ENCODE measurements around the gene PPM1A.
A peak's percentile ranks its signal among the peaks of the same experiment; 100 is the strongest.

PPM1A gene

GRCh38 chr14:60217713-60218112, 31.3 kb upstream of the PPM1A start:
- H3K9me3 Mint-ChIP-seq = no peaks in the 10 kb centered on the region
- no peaks in the 10 kb centered on the region for H3K4me1 Mint-ChIP-seq
- no peak overlapping the region for H3K4me3 Mint-ChIP-seq
- no peaks in the 10 kb centered on the region for H3K36me3 Mint-ChIP-seq
- H3K27ac Mint-ChIP-seq = no peak overlapping the region
- no peaks in the 10 kb centered on the region for H3K27me3 Mint-ChIP-seq

GRCh38 chr14:60220084-60220483, 28.9 kb upstream of the PPM1A start:
- H3K4me1 Mint-ChIP-seq = no peaks in the 10 kb centered on the region
- H3K27ac Mint-ChIP-seq = no peak overlapping the region

GRCh38 chr14:60220917-60221316, 28.1 kb upstream of the PPM1A start:
- no peaks in the 10 kb centered on the region for H3K27me3 Mint-ChIP-seq
- H3K4me1 Mint-ChIP-seq = no peaks in the 10 kb centered on the region
- no peaks in the 10 kb centered on the region for H3K36me3 Mint-ChIP-seq
- no peak overlapping the region for H3K27ac Mint-ChIP-seq
- H3K4me3 Mint-ChIP-seq = no peak overlapping the region
- no peaks in the 10 kb centered on the region for H3K9me3 Mint-ChIP-seq

More at GRCh38 chr14:60220084-60220483, 28.9 kb upstream of the PPM1A start:
- Mint-ChIP-seq H3K36me3 (no peaks in the 10 kb centered on the region), H3K9me3 (no peaks in the 10 kb centered on the region), H3K27me3 (no peaks in the 10 kb centered on the region), H3K4me3 (no peak overlapping the region)

DNA sequence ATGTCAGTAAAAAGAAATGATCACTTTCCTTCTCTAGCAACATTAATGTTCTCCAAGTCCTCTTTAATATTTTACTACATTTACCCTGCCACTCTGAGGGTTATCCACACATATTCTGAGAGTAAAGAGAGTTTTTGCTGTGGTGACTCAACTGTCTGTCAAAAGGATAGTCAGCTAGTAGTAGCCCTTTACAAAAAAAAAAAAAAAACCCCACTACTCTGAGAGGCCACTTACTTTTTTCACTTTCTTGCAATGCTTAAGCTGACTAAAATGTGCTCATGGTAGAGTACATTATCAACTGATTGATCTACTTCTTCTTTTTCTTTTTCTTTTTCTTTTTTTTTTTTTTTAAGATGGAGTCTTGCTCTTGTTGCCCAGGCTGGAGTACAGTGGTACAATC, 27.6 kb upstream of the PPM1A start:
- H3K36me3 Mint-ChIP-seq = no peaks in the 10 kb centered on the region
- no peak overlapping the region for H3K27ac Mint-ChIP-seq
- H3K4me3 Mint-ChIP-seq = no peak overlapping the region
- no peaks in the 10 kb centered on the region for H3K4me1 Mint-ChIP-seq
- no peaks in the 10 kb centered on the region for H3K27me3 Mint-ChIP-seq
- H3K9me3 Mint-ChIP-seq = no peaks in the 10 kb centered on the region

GRCh38 chr14:60222820-60223219, 26.2 kb upstream of the PPM1A start:
- no peaks in the 10 kb centered on the region for H3K27me3 Mint-ChIP-seq
- H3K9me3 Mint-ChIP-seq = no peaks in the 10 kb centered on the region
- H3K4me1 Mint-ChIP-seq = no peaks in the 10 kb centered on the region
- no peak overlapping the region for H3K27ac Mint-ChIP-seq
- H3K36me3 Mint-ChIP-seq = no peaks in the 10 kb centered on the region
- no peak overlapping the region for H3K4me3 Mint-ChIP-seq

DNA sequence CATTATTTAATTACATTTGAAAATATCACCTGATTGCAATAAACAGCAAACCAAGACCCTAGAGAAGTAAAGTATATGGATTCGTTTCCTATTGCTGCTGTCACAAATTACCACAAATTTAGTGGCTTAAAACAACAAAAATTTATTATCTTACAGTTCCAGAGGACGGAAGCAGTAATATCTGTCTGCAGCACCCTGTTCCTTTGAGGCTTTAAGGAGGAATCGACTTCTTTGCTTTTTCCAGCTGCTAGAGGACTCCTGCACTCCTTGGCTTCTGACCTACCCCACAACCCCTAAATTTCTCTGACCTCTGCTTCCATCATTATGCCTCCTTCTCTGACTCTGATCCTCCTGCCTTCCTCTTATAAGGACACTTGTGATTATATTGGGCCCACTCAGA, 23.8 kb upstream of the PPM1A start:
- Mint-ChIP-seq H3K36me3 (no peaks in the 10 kb centered on the region), H3K4me1 (no peaks in the 10 kb centered on the region), H3K27me3 (no peaks in the 10 kb centered on the region), H3K4me3 (no peak overlapping the region), H3K9me3 (no peaks in the 10 kb centered on the region), H3K27ac (no peak overlapping the region)

DNA sequence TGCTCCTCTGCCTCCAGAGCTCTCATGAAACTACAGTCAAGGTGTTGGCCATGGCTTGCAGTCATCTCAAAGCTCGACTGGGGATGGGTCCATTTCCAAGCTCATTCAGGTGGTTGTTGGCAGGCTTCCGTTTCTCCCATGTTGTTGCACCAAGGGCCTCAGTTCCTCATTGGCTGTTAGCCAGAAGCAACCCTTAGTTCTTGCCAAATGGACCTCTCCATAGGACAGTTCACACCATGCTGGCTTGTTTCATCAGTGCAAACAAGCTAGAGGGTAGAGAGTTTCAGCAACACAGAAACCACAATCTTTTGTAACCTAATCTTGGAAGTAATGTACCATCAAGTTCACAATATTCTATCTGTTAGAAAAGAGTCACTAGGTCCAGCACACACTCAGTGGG, 22.7 kb upstream of the PPM1A start:
- H3K27me3 Mint-ChIP-seq = no peaks in the 10 kb centered on the region
- no peak overlapping the region for H3K4me3 Mint-ChIP-seq
- H3K4me1 Mint-ChIP-seq = no peaks in the 10 kb centered on the region
- no peaks in the 10 kb centered on the region for H3K36me3 Mint-ChIP-seq
- peaks cover 8% of the 10 kb centered on the region for H3K9me3 Mint-ChIP-seq
- no peak overlapping the region for H3K27ac Mint-ChIP-seq

GRCh38 chr14:60227291-60227690, 21.7 kb upstream of the PPM1A start:
- Mint-ChIP-seq H3K36me3 (no peaks in the 10 kb centered on the region), H3K27me3 (no peaks in the 10 kb centered on the region), H3K4me3 (no peak overlapping the region), H3K9me3 (peaks cover 10% of the 10 kb centered on the region), H3K27ac (no peak overlapping the region), H3K4me1 (no peaks in the 10 kb centered on the region)

DNA sequence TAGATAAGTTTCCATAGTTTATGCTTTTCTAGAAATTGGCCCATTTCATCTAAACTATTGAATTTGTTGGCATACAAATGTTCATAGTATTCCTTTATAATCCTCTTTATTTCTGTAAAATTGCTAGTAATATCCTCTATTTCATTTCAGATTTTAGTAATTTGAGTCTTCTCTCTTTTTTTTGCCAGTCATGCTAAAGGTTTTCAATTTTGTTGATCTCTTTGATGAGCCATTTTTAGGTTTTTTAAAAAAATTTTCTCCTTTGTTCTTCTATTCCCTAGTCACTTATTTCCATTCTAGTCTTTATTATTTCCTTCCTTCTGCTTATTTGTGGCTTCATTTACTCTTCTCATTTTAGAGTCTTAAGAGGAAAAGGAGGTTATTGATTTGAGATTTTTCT, 19.4 kb upstream of the PPM1A start:
- Mint-ChIP-seq H3K9me3 (peaks cover 16% of the 10 kb centered on the region), H3K36me3 (no peaks in the 10 kb centered on the region), H3K4me3 (peak overlapping the region; percentile 45), H3K4me1 (no peaks in the 10 kb centered on the region), H3K27ac (peak overlapping the region; percentile 79), H3K27me3 (no peaks in the 10 kb centered on the region)

GRCh38 chr14:60232185-60232584, 16.8 kb upstream of the PPM1A start:
- H3K4me3 Mint-ChIP-seq = no peak overlapping the region
- H3K27me3 Mint-ChIP-seq = no peaks in the 10 kb centered on the region
- H3K36me3 Mint-ChIP-seq = no peaks in the 10 kb centered on the region
- no peak overlapping the region for H3K27ac Mint-ChIP-seq
- H3K4me1 Mint-ChIP-seq = no peaks in the 10 kb centered on the region
- H3K9me3 Mint-ChIP-seq = peaks cover 16% of the 10 kb centered on the region

DNA sequence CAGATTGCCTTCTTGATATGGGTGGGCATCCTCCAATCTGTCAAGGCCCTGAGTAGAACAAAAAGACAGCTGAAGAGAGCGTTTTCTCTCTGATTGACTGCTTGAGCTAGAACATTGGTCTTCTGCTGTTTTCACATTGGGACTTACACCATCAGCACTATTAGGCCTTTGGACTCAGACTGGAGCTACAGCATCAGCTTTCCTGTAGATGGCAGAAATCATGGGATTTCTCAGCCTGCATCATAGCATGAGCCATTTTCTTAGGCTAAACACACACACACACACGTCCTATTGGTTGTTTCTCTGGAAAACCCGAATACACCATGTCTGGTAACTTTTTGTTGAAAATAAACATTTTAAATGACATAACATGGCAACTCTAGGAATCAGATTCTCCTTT, 15.8 kb upstream of the PPM1A start:
- Mint-ChIP-seq H3K27ac (no peak overlapping the region), H3K4me1 (no peaks in the 10 kb centered on the region), H3K36me3 (no peaks in the 10 kb centered on the region)

GRCh38 chr14:60233891-60234290, 15.1 kb upstream of the PPM1A start:
- Mint-ChIP-seq H3K27me3 (no peaks in the 10 kb centered on the region), H3K27ac (no peak overlapping the region), H3K4me3 (no peak overlapping the region), H3K36me3 (no peaks in the 10 kb centered on the region), H3K9me3 (peaks cover 16% of the 10 kb centered on the region), H3K4me1 (no peaks in the 10 kb centered on the region)

More for the DNA sequence above, 15.8 kb upstream of the PPM1A start:
- H3K9me3 Mint-ChIP-seq = peaks cover 16% of the 10 kb centered on the region
- no peak overlapping the region for H3K4me3 Mint-ChIP-seq
- no peaks in the 10 kb centered on the region for H3K27me3 Mint-ChIP-seq

- H3K4me3 Mint-ChIP-seq = no peak overlapping the region
- peaks cover 16% of the 10 kb centered on the region for H3K9me3 Mint-ChIP-seq
These were observed 13.6 kb upstream of the PPM1A start for GRCh38 chr14:60235440-60235839.

GRCh38 chr14:60238955-60239354, 10.1 kb upstream of the PPM1A start:
- H3K36me3 Mint-ChIP-seq = no peaks in the 10 kb centered on the region
- no peaks in the 10 kb centered on the region for H3K4me1 Mint-ChIP-seq
- H3K9me3 Mint-ChIP-seq = no peaks in the 10 kb centered on the region
- no peak overlapping the region for H3K4me3 Mint-ChIP-seq
- no peaks in the 10 kb centered on the region for H3K27me3 Mint-ChIP-seq
- no peak overlapping the region for H3K27ac Mint-ChIP-seq

More at GRCh38 chr14:60235440-60235839, 13.6 kb upstream of the PPM1A start:
- Mint-ChIP-seq H3K27me3 (no peaks in the 10 kb centered on the region), H3K4me1 (no peaks in the 10 kb centered on the region), H3K27ac (no peak overlapping the region), H3K36me3 (no peaks in the 10 kb centered on the region)

GRCh38 chr14:60240139-60240856, 8.7 kb upstream of the PPM1A start:
- no peaks in the 10 kb centered on the region for H3K27me3 Mint-ChIP-seq
- no peaks in the 10 kb centered on the region for H3K36me3 Mint-ChIP-seq
- no peak overlapping the region for H3K4me3 Mint-ChIP-seq
- H3K27ac Mint-ChIP-seq = no peak overlapping the region
- H3K9me3 Mint-ChIP-seq = no peaks in the 10 kb centered on the region
- peaks cover under 1% of the 10 kb centered on the region for H3K4me1 Mint-ChIP-seq

DNA sequence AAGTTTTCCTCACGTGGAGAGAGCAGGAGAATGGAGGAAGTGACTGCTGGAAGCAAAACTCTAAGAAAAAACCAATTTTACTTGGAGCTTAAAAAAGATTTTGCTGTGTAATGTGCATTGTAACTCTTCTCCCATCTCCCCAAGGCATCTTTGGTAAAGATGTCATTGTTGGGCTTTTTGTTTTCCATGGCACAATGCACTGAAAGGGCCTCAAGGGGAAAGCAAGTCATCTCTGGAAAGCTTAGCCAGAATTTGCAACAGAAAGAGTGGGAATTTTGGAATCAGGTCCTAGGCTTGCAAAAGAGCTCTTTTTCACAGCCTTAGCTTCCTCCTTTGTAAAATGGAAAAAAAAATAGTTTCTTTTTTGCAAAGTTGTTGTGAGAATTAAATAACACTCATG, 7.9 kb upstream of the PPM1A start:
- Mint-ChIP-seq H3K27me3 (no peaks in the 10 kb centered on the region), H3K36me3 (no peaks in the 10 kb centered on the region), H3K9me3 (no peaks in the 10 kb centered on the region), H3K4me3 (no peak overlapping the region), H3K4me1 (peaks cover 8% of the 10 kb centered on the region), H3K27ac (no peak overlapping the region)

DNA sequence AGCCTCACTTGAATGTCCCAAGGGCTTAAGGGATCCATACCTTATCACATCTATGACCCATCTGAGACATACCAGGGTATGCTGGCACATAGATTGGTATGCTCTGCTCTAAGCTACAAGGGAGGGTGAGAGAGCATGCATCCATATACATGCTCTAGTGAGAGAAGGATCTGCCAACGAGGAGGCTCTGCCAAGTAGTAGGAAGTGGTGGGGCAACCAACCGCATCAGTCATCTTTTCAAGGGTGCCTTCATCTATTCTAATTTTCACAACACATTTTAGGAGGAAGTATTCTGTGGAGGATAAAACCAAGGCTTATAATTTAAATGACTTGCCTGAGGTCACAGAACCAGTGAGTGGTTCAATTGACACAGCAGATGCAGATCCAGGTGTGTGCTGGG, 6.6 kb upstream of the PPM1A start:
- Mint-ChIP-seq H3K4me1 (peaks cover 13% of the 10 kb centered on the region), H3K9me3 (no peaks in the 10 kb centered on the region), H3K4me3 (no peak overlapping the region), H3K27me3 (no peaks in the 10 kb centered on the region), H3K27ac (no peak overlapping the region), H3K36me3 (no peaks in the 10 kb centered on the region)
